OCI-LY3 (cell line): Measurements from ENCODE around the gene MVB12A.

Source experiments
- H2AFZ ChIP-seq: fragments of 200-600, 300-600 bp; shearing (Covaris generic); 2 replicates; pipeline ENCODE4 v1.6.0; 2014; ENCODE audit warnings: antibody characterized with exemption, low read depth, low read length
- H3K27ac ChIP-seq: fragments of 200-600, 300-600 bp; sonication (generic); 2 replicates; pipeline ENCODE4 v1.5.1; 2014; ENCODE audit warnings: mild to moderate bottlenecking, low read length, moderate library complexity, mixed read lengths
- H3K27me3 ChIP-seq: fragments of 200-600, 300-600 bp; sonication (generic); 2 replicates; pipeline ENCODE4 v1.6.1; 2014; ENCODE audit warnings: low read depth, low read length, mixed read lengths
- H3K36me3 ChIP-seq: fragments of 200-600, 300-600 bp; sonication (generic); replicated peaks from 2 replicates; pipeline ENCODE3; 2014; ENCODE audit warnings: low read depth, low read length, mixed read lengths
- H3K4me1 ChIP-seq: fragments of 300-600, 200-600 bp; sonication (generic); 2 replicates; pipeline ENCODE4 v1.6.1; 2014; ENCODE audit warnings: low read length, mixed read lengths
- H3K4me2 ChIP-seq: fragments of 200-600, 300-600 bp; sonication (generic); 2 replicates; pipeline ENCODE4 v1.6.1; 2014; ENCODE audit warnings: low read length, mixed read lengths
- H3K4me3 ChIP-seq: fragments of 300-600, 200-600 bp; sonication (generic); 2 replicates; pipeline ENCODE4 v1.5.1; 2014; ENCODE audit warnings: antibody characterized with exemption, mild to moderate bottlenecking, low read length, moderate library complexity
- H3K79me2 ChIP-seq: fragments of 300-600, 200-600 bp; shearing (Covaris generic); 2 replicates; pipeline ENCODE4 v1.6.1; 2014; ENCODE audit warnings: mild to moderate bottlenecking, low read length, mixed read lengths
- H3K9ac ChIP-seq: fragments of 300-600, 200-600 bp; shearing (Covaris generic); 2 replicates; pipeline ENCODE4 v1.6.0; 2014; ENCODE audit warnings: mild to moderate bottlenecking, low read length, moderate library complexity
- H3K9me3 ChIP-seq: fragments of 200-600, 300-600 bp; shearing (Covaris generic); 2 replicates; pipeline ENCODE4 v1.6.1; 2014; ENCODE audit warnings: low read length, mixed read lengths; ENCODE audit not compliant: insufficient read depth
- H4K20me1 ChIP-seq: fragments of 200-600, 300-600 bp; sonication (generic); 2 replicates; pipeline ENCODE4 v1.6.1; 2016; ENCODE audit warnings: low read length, mixed read lengths; ENCODE audit not compliant: insufficient read depth
- CTCF ChIP-seq: fragments of 200-600, 300-600 bp; sonication (generic); IDR thresholded peaks from 2 replicates; pipeline ENCODE4 v1.5.1; 2014; ENCODE audit warnings: antibody characterized with exemption, low read length, low read depth
- EZH2phosphoT487 ChIP-seq: fragments of 200-600 bp; shearing (Covaris generic); IDR thresholded peaks from 2 replicates; pipeline ENCODE4 v1.6.1; 2018; ENCODE audit warnings: antibody characterized with exemption, mixed run types, low read depth

MVB12A gene

DNA sequence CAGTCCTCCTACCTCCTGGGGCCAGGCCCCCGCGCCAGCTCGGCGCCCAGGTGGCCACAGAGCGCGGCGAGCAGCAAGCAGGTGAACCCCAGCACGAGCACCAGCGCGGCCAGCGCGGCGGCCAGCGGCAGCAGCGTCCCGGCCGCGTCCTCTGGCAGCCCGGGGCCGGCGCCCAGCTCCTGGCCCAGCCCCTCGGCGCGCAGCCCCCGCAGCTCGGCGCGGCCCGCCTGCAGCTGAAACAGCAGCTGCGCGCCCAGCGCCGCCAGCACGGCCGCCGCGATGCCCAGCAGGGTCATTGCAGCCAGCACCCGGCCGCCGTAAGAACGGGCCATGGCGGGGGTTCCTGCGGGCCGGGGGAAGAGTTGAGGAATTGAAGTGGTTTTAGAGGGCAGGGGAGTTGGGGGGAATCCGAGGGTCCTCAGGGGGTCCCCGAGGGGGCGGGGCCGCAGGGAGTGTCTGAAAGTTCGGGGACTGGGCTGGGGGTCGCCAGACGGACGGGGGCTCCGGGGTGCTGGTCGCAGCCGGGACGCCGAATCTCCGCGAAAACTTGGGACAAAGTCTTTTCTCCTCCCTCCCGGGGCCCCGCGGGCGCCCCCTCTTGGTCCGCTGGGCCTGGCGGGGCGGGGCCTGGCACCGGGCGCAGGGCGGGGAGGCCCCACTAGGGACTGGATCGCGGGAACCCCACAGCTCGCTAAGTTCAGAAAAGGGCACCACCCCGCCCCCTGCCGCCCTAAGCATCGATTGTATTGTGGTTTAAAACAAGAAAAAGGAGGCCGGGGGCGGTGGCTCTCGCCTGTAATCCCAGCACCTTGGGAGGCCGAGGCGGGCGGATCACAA is 28.5 kb downstream of the MVB12A start, which contains the start of gene TMEM221:
Gene TMEM221, minus strand, starts transcription at position 538 of the 837 bp plus-strand sequence. Its CDS starts 206 bp downstream, at position 332.
- Histone ChIP-seq H3K27me3 (peaks cover 6% of the 10 kb centered on the region; the same call in 1 of the 2 replicates), H3K36me3 (no peaks in the 10 kb centered on the region), H3K4me1 (peaks cover 3% of the 10 kb centered on the region; the same call in 1 of the 2 replicates), H3K4me3 (no peak within 1 kb of the TSS), H3K27ac (no peak within 1 kb of the TSS), H3K9me3 (no peaks in the 10 kb centered on the region), H3K9ac (no peak within 1 kb of the TSS), H3K79me2 (no peaks in the 10 kb centered on the region), H2AFZ (no peak within 1 kb of the TSS), H3K4me2 (no peak within 1 kb of the TSS), H4K20me1 (no peaks in the 10 kb centered on the region)
- no peak for TF ChIP-seq CTCF
- no peak for TF ChIP-seq EZH2phosphoT487

DNA sequence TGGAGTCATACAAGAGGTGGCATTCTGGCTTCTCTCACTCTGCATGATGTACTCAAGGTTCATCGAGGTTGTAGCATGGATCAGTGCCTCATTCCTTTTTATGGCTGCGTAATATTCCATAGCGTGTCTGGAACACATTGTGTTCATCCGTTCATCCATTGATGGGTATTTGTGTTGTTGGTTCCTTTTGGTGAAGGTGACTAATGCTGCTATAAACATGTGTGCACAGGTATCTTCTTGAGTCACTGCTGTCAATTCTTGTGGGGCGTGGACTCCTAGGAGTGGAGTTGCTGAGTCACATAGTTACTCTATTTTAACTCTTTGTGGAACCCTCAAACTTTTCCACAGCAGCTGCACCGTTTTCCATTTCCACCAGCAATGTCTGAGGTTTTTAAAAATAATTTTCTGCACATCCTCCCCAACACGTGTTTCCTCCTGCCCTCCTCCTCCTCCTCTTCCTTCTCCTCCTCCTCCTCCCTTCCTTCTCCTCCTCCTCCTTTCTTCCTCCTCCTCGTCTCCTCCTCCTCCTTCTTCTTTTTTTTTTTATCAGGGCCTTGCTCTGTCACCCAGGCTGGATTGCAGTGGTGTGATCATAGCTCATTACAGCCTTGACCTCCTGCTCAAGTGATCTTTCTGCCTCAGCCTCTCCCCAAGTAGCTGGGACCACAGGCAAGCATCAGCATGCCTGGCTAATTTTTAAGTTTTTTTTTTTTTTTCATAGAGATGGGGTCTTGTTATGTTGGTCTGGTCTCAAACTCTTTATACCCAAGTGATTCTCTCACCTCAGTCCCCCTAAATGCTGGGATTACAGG is 30.6 kb downstream of the MVB12A start:
- Histone ChIP-seq H3K4me1 (peaks cover 6% of the 10 kb centered on the region; the same call in 1 of the 2 replicates), H3K36me3 (no peaks in the 10 kb centered on the region), H2AFZ (no peak overlapping the region), H3K79me2 (no peaks in the 10 kb centered on the region), H3K4me2 (no peak overlapping the region), H4K20me1 (no peaks in the 10 kb centered on the region), H3K27ac (no peak overlapping the region), H3K9me3 (no peaks in the 10 kb centered on the region), H3K4me3 (no peak overlapping the region), H3K27me3 (peaks cover 11% of the 10 kb centered on the region; the same call in 1 of the 2 replicates), H3K9ac (no peak overlapping the region)
- TF ChIP-seq CTCF (no peak), EZH2phosphoT487 (no peak)

DNA sequence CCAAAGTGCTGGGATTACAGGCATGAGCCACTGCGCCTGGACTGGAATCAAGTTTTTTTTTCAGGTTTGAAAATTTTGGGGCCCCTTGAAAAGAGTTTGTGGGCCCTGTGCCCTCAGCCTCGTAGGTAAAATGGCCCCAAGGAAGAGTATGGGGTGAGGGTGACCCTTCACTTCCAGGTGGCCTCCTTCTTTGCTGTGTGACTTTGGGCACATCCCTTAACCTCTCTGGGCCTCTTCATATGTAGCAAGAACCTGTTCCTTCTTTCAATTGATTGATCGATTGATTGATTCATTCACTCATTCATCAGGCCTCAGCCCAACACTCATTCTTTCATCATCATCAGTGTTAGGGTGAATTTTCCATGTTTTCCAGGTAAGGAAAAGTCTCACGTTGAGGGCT is 32.0 kb downstream of the MVB12A start:
- H3K9me3 ChIP-seq = no peaks in the 10 kb centered on the region
- H3K4me2 ChIP-seq = no peak overlapping the region
- no peak for TF ChIP-seq EZH2phosphoT487
- TF ChIP-seq CTCF = no peak
- peaks cover 11% of the 10 kb centered on the region; the same call in 1 of the 2 replicates for H3K27me3 ChIP-seq
- H4K20me1 ChIP-seq = no peaks in the 10 kb centered on the region
- H3K27ac ChIP-seq = no peak overlapping the region
- H3K9ac ChIP-seq = no peak overlapping the region
- no peak overlapping the region for H2AFZ ChIP-seq
- peaks cover 6% of the 10 kb centered on the region; the same call in 1 of the 2 replicates for H3K4me1 ChIP-seq
- no peaks in the 10 kb centered on the region for H3K79me2 ChIP-seq
- H3K4me3 ChIP-seq = no peak overlapping the region
- H3K36me3 ChIP-seq = no peaks in the 10 kb centered on the region

DNA sequence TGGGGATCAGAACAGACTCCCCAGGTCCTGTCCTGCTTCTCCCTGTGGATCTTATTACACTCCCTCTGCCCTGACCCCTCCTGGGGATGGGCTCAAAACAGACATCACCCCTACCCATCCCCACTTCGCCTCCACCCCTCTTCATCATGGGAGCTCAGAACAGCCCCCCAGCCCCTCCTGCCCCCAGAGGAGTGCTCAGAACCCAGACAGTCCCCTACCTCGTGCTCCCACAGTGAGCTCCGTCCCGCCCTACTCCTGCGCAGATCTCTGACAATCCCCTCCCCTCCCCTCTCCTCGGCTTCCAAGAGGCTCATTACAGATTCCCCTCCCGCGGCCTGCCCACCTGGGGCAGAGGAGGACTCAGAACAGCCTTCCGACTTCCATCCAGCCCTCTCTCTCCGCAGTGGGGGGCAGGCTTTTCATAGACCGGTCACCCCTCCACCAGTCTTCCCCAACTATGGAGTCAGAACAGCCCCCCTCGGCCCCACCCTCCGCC is 34.8 kb downstream of the MVB12A start:
- peaks cover 20% of the 10 kb centered on the region for H3K27me3 ChIP-seq
- no peaks in the 10 kb centered on the region for H3K79me2 ChIP-seq
- no peak overlapping the region for H3K4me3 ChIP-seq

More for the DNA sequence above, 34.8 kb downstream of the MVB12A start:
- H3K4me2 ChIP-seq = no peak overlapping the region
- peaks cover 6% of the 10 kb centered on the region; the same call in 1 of the 2 replicates for H3K4me1 ChIP-seq
- H3K27ac ChIP-seq = no peak overlapping the region
- no peak overlapping the region for H2AFZ ChIP-seq
- no peak overlapping the region for H3K9ac ChIP-seq
- no peaks in the 10 kb centered on the region for H3K36me3 ChIP-seq
- no peaks in the 10 kb centered on the region for H4K20me1 ChIP-seq
- no peaks in the 10 kb centered on the region for H3K9me3 ChIP-seq
- TF ChIP-seq CTCF (no peak), EZH2phosphoT487 (no peak)
